Measurements from ENCODE around the gene GALNTL6.
"Not testable (repeated sequence)": the region's sequence is repeated elsewhere in the genome, so short reads cannot be mapped to it uniquely, and the experiment has no call there.

GALNTL6 gene

DNA sequence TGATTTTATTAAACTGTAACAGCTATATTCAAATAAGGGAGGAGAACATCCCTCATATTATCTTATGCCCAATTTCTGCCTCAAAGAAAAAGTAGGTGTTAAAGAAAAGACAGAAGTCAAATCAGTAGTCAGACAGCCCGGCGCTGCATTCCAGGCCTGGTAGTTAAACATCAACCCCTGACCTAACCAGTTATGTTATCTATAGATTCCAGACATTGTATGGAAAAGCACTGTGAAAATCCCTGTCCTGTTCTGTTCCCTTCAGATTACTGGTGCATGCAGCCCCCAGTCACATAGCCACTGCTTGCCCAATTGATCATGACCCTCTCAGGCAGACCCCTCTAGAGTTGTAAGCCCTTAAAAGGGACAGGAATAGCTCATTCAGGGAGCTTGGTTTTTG lies 1085.5 kb downstream of the GALNTL6 start:
- no peak overlapping the region for H3K9ac ChIP-seq (ENCODE audit: low read length)
- no peak for DNase-seq (ENCODE audit: low read depth)
- no peaks in the 10 kb centered on the region for H3K36me3 ChIP-seq (ENCODE audit: control insufficient read depth, insufficient read depth, low read length, severe bottlenecking)
- H3K27me3 ChIP-seq (replicated peaks; ENCODE audit: control insufficient read depth, insufficient read depth, low read length), result no peaks in the 10 kb centered on the region
- no peak overlapping the region for H3K4me3 ChIP-seq (ENCODE audit: low read length)
- no peaks in the 10 kb centered on the region for H3K4me1 ChIP-seq (ENCODE audit: control insufficient read depth, insufficient read depth, low read length)
- H3K9me3 ChIP-seq (ENCODE audit: control insufficient read depth, low read length), result peaks cover 12% of the 10 kb centered on the region

DNA sequence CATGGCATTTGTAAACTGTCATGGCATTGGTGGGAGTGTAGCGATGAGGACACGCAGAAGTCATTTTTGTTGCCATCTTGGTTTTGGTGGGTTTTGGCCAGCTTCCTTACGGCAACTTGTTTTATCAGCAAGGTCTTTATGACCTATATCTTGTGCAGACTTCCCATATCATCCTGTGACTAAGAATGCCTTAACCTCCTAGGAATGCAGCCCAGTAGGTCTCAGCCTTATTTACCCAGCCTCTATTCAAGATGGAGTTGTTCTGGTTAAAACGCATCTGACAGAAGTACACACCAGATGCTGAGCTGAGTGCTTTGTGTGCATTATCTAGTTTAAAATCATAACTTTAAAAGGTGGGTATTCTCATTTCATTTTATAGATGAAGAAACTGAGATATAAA lies 1086.7 kb downstream of the GALNTL6 start:
- Histone ChIP-seq H3K36me3 (ENCODE audit: control insufficient read depth, insufficient read depth, low read length, severe bottlenecking) (no peaks in the 10 kb centered on the region), H3K4me1 (ENCODE audit: control insufficient read depth, insufficient read depth, low read length) (no peaks in the 10 kb centered on the region), H3K9me3 (ENCODE audit: control insufficient read depth, low read length) (peaks cover 12% of the 10 kb centered on the region), H3K9ac (ENCODE audit: low read length) (no peak overlapping the region), H3K4me3 (ENCODE audit: low read length) (no peak overlapping the region), H3K27me3 (replicated peaks; ENCODE audit: control insufficient read depth, insufficient read depth, low read length) (no peaks in the 10 kb centered on the region)
- no peak for DNase-seq (ENCODE audit: low read depth)

DNA sequence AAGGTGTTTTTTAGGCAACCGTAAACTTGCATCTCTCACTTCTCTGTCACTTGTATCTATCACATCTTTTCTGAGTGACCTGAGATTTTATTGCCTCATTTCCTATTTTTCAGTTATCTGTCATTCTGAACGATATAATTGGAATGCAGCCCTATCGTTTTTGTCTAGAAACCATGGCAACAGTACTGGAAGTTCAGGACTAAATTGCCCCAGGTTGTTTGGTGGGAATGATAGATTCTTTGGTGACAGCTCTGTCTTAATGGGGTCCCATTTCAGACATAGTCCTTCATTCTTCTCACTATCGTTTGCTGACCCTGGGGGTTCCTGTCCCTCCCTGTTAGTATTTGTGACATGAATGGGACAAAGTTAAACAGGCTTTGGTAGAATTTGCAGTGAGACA lies 1087.7 kb downstream of the GALNTL6 start:
- Histone ChIP-seq H3K4me1 (ENCODE audit: control insufficient read depth, insufficient read depth, low read length) (no peaks in the 10 kb centered on the region), H3K9ac (ENCODE audit: low read length) (no peak overlapping the region), H3K4me3 (ENCODE audit: low read length) (no peak overlapping the region), H3K27me3 (replicated peaks; ENCODE audit: control insufficient read depth, insufficient read depth, low read length) (no peaks in the 10 kb centered on the region), H3K36me3 (ENCODE audit: control insufficient read depth, insufficient read depth, low read length, severe bottlenecking) (no peaks in the 10 kb centered on the region), H3K9me3 (ENCODE audit: control insufficient read depth, low read length) (peaks cover 6% of the 10 kb centered on the region)
- no peak for DNase-seq (ENCODE audit: low read depth)

DNA sequence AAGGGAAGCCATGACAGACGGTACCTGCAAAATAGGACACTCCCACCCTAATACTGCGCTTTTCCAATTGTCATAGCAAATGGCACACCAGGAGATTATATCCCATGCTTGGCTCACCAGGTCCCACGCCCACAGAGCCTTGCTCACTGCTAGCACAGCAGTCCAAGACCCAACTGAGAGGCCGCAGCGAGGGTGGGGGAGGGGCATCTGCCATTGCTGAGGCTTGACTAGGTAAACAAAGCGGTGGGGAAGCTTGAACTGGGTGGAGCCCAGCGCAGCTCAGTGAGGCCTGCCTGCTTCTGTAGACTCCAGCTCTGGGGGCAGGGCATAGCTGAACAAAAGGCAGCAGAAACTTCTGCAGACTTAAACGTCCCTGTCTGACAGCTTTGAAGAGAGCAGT lies 1099.3 kb downstream of the GALNTL6 start:
- H3K9ac ChIP-seq (ENCODE audit: low read length); H3K36me3 ChIP-seq (ENCODE audit: control insufficient read depth, insufficient read depth, low read length, severe bottlenecking); H3K9me3 ChIP-seq (ENCODE audit: control insufficient read depth, low read length); H3K4me1 ChIP-seq (ENCODE audit: control insufficient read depth, insufficient read depth, low read length); H3K27me3 ChIP-seq (replicated peaks; ENCODE audit: control insufficient read depth, insufficient read depth, low read length); H3K4me3 ChIP-seq (ENCODE audit: low read length); DNase-seq (ENCODE audit: low read depth): not testable (repeated sequence)

DNA sequence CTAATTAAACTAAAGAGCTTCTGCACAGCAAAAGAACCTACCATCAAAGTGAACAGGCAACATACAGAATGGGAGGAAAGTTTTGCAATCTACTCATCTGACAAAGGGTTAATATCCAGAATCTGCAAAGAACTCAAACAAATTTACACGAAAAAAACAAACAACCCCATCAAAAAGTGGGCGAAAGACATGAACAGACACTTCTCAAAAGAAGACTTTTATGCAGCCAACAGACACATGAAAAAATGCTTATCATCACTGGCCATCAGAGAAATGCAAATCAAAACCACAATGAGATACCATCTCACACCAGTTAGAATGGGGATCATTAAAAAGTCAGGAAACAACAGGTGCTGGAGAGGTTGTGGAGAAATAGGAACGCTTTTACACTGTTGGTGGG lies 1104.2 kb downstream of the GALNTL6 start:
- DNase-seq (ENCODE audit: low read depth); H3K4me3 ChIP-seq (ENCODE audit: low read length); H3K9me3 ChIP-seq (ENCODE audit: control insufficient read depth, low read length); H3K27me3 ChIP-seq (replicated peaks; ENCODE audit: control insufficient read depth, insufficient read depth, low read length); H3K9ac ChIP-seq (ENCODE audit: low read length); H3K4me1 ChIP-seq (ENCODE audit: control insufficient read depth, insufficient read depth, low read length); H3K36me3 ChIP-seq (ENCODE audit: control insufficient read depth, insufficient read depth, low read length, severe bottlenecking): not testable (repeated sequence)

DNA sequence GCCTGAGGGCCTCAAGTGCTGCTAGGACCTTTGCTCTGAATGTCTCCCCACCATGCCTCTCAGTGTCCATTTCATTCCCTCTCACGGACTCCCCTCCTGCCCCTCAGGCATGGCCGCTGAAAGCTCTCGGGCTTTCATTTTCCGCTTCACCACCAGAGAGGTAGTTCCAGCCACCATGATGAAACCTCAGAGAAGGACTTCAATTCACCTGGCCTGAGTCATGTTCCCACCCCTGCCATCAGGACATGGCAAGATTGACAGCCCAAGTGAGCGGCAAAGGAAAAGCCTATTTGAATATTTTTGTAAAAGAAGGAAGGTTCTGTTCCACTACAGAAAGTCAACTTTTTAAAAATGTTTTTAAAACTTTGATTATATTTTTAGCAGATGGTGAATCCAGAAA lies 1106.1 kb downstream of the GALNTL6 start:
- Histone ChIP-seq H3K9ac (ENCODE audit: low read length) (no peak overlapping the region), H3K9me3 (ENCODE audit: control insufficient read depth, low read length) (no peaks in the 10 kb centered on the region), H3K36me3 (ENCODE audit: control insufficient read depth, insufficient read depth, low read length, severe bottlenecking) (no peaks in the 10 kb centered on the region), H3K4me1 (ENCODE audit: control insufficient read depth, insufficient read depth, low read length) (no peaks in the 10 kb centered on the region), H3K27me3 (replicated peaks; ENCODE audit: control insufficient read depth, insufficient read depth, low read length) (peaks cover 2% of the 10 kb centered on the region), H3K4me3 (ENCODE audit: low read length) (no peak overlapping the region)
- DNase-seq (ENCODE audit: low read depth), result no peak

DNA sequence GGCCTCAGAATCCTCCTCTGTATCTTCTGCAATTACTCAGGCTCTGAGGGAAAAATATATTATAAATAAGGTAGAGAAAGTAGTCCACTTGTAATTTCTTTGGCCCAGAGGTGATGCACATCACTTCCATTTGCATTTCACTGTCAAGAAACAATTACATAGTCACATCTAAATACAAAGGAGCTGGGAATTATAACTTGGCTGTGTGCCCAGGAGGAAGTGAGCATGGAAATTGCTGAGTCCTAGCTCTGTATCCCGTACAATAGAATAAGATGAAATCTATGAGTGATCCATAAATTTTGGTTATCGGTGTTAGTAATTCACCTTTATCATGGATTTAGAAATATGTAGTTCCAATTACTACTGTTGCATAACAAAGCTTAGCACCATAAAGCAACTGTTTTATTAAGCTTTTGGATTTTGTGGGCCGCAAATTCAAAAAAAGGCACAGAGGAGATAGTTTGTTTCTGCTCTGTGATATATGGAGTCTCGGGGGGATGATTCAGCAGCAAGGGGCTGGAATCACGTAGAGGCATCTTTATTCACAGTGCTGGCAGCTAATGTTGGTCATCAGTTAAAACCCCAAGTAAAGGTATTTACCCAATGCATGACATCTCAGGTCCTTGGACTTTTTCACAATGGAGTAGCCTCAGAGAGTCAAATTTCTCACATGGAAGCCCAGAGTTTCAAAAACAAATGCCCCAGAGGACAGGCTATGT lies 1114.1 kb downstream of the GALNTL6 start:
- DNase-seq (ENCODE audit: low read depth), result no peak
- H3K4me1 ChIP-seq (ENCODE audit: control insufficient read depth, insufficient read depth, low read length), result no peaks in the 10 kb centered on the region
- peaks cover 5% of the 10 kb centered on the region for H3K27me3 ChIP-seq (replicated peaks; ENCODE audit: control insufficient read depth, insufficient read depth, low read length)
- H3K4me3 ChIP-seq (ENCODE audit: low read length), result no peak overlapping the region
- no peaks in the 10 kb centered on the region for H3K36me3 ChIP-seq (ENCODE audit: control insufficient read depth, insufficient read depth, low read length, severe bottlenecking)
- no peaks in the 10 kb centered on the region for H3K9me3 ChIP-seq (ENCODE audit: control insufficient read depth, low read length)
- no peak overlapping the region for H3K9ac ChIP-seq (ENCODE audit: low read length)

DNA sequence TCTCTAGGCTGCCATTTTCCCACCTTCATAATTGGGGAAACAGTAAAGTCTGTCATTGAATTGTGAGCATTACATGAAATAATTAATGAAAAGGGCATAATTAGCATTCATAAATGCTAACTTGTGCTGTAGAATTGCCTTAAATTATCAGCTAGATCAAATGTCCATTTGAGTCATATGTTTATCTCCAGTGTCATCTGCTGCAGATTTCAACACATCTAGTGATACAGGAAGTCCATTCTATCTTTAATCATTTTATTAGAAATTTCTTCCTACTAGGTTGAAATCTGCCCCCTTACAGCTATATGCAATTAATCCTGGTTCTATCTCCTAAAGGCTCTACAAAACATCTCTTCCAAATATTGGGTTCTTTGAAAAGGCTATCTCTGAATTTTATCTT lies 1115.1 kb downstream of the GALNTL6 start:
- H3K27me3 ChIP-seq (replicated peaks; ENCODE audit: control insufficient read depth, insufficient read depth, low read length), result peaks cover 5% of the 10 kb centered on the region
- H3K4me1 ChIP-seq (ENCODE audit: control insufficient read depth, insufficient read depth, low read length), result no peaks in the 10 kb centered on the region
- H3K4me3 ChIP-seq (ENCODE audit: low read length), result no peak overlapping the region
- no peaks in the 10 kb centered on the region for H3K36me3 ChIP-seq (ENCODE audit: control insufficient read depth, insufficient read depth, low read length, severe bottlenecking)
- DNase-seq (ENCODE audit: low read depth), result no peak
- H3K9me3 ChIP-seq (ENCODE audit: control insufficient read depth, low read length), result no peaks in the 10 kb centered on the region
- H3K9ac ChIP-seq (ENCODE audit: low read length), result no peak overlapping the region

DNA sequence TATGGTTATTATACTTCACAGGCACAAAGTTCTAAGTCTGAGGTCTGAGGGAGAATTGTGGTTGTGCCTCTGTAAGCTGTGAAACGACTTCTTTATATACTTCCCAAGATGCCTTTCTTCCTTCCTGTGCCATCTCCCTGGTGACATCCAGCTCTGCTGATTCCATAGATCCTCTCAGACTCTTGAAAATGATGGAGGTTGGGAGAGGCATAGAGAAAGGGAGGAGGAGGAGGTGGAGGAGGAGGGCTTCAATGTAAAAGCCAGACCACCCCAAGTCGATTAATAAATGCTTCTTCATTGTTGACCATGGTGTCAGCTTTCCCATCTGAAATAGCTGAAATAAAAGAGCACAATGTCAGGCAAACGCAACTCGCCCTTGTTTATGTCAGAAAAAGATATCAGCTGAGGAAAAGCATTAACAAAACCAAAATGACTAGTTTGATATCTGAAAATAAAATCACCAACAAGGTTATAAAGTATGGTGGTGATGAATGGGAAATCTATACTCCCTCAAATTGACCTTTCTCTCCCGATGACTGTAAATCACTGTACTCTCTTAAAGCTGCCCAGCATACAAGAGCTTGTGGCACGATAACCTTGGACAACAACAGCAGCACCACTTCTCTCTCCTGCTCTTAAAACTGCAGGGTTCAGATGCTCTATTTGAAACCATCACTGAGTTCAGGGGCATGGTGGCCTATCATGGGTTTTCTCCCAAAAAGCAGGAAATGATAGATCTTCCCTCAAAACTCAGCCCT lies 1125.0 kb downstream of the GALNTL6 start:
- no peak overlapping the region for H3K4me3 ChIP-seq (ENCODE audit: low read length)
- no peaks in the 10 kb centered on the region for H3K27me3 ChIP-seq (replicated peaks; ENCODE audit: control insufficient read depth, insufficient read depth, low read length)
- no peaks in the 10 kb centered on the region for H3K36me3 ChIP-seq (ENCODE audit: control insufficient read depth, insufficient read depth, low read length, severe bottlenecking)
- no peaks in the 10 kb centered on the region for H3K4me1 ChIP-seq (ENCODE audit: control insufficient read depth, insufficient read depth, low read length)
- H3K9me3 ChIP-seq (ENCODE audit: control insufficient read depth, low read length), result no peaks in the 10 kb centered on the region
- DNase-seq (ENCODE audit: low read depth), result no peak
- no peak overlapping the region for H3K9ac ChIP-seq (ENCODE audit: low read length)

DNA sequence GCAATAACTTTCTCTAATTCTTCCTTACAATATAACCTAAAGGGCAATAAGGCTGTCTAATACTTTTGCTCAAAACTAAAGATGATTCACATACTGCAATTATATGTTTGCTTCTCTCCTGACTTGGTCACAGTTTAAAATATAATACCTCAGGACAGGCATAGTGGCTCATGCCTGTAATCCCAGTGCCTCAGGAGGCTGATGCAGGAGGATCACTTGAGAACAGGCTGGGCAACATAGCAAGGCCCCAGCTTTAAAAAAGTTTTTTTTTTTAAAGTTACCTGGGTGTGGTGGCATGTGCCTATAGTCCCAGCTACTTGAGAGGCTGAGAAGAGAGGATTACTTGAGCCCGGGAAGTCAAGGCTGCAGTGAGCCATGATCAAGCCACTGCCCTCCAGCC lies 1125.7 kb downstream of the GALNTL6 start:
- Histone ChIP-seq H3K4me3 (ENCODE audit: low read length) (no peak overlapping the region), H3K4me1 (ENCODE audit: control insufficient read depth, insufficient read depth, low read length) (no peaks in the 10 kb centered on the region), H3K9me3 (ENCODE audit: control insufficient read depth, low read length) (no peaks in the 10 kb centered on the region), H3K27me3 (replicated peaks; ENCODE audit: control insufficient read depth, insufficient read depth, low read length) (no peaks in the 10 kb centered on the region), H3K9ac (ENCODE audit: low read length) (no peak overlapping the region), H3K36me3 (ENCODE audit: control insufficient read depth, insufficient read depth, low read length, severe bottlenecking) (no peaks in the 10 kb centered on the region)
- DNase-seq (ENCODE audit: low read depth), result no peak

DNA sequence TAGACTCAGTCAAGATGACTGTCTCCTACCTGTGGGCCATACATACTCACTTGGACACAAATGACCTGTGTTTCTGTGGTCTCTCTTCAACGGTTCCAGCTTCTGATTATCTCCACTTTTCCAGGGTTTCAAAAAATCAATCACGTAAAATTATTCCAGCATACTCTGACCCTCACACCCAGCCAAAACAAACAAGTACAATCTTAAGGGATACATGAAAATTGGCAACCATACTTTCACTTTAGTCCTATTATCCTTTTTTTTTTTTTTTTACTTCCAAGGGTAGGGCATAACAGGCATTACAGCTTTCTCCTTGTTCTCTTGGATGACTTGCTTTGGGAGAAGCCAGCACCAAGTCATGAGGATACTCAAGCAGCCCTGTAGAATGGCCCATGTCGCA lies 1129.6 kb downstream of the GALNTL6 start:
- Histone ChIP-seq H3K4me3 (ENCODE audit: low read length) (no peak overlapping the region), H3K4me1 (ENCODE audit: control insufficient read depth, insufficient read depth, low read length) (no peaks in the 10 kb centered on the region), H3K36me3 (ENCODE audit: control insufficient read depth, insufficient read depth, low read length, severe bottlenecking) (no peaks in the 10 kb centered on the region), H3K27me3 (replicated peaks; ENCODE audit: control insufficient read depth, insufficient read depth, low read length) (no peaks in the 10 kb centered on the region), H3K9ac (ENCODE audit: low read length) (no peak overlapping the region), H3K9me3 (ENCODE audit: control insufficient read depth, low read length) (no peaks in the 10 kb centered on the region)
- no peak for DNase-seq (ENCODE audit: low read depth)

Measured in adipocyte (in vitro differentiated cells).